H9 (cell line): ENCODE measurements around the gene GRK4. TPM values are rescaled to one million over a fixed set of nuclear protein-coding genes. Genes with fewer than 3 reads are reported as not detected.

Experiments
- DNase-seq: peaks from one replicate; pipeline ENCODE4 v3.0.0-alpha.2; 2017
- H2AFZ ChIP-seq: one replicate; pipeline ENCODE4 v1.6.1; 2013; ENCODE audit warnings: mild to moderate bottlenecking, low read length, control low read depth, moderate library complexity
- H2AK5ac ChIP-seq: 2 replicates; pipeline ENCODE4 v1.6.1; 2013; ENCODE audit warnings: low read length, control low read depth, mixed read lengths; ENCODE audit not compliant: insufficient read length
- H2BK120ac ChIP-seq: one replicate; pipeline ENCODE4 v1.6.1; 2013; ENCODE audit warnings: low read depth, mild to moderate bottlenecking, low read length, control low read depth, inconsistent platforms; ENCODE audit not compliant: poor library complexity, severe bottlenecking
- H2BK12ac ChIP-seq: 2 replicates; pipeline ENCODE4 v1.6.1; 2013; ENCODE audit warnings: low read length, control low read depth, mixed read lengths, low read depth; ENCODE audit not compliant: insufficient read length
- H2BK15ac ChIP-seq: 2 replicates; pipeline ENCODE4 v1.6.1; 2013; ENCODE audit warnings: low read depth, low read length, control low read depth
- H2BK20ac ChIP-seq: one replicate; pipeline ENCODE4 v1.6.1; 2013; ENCODE audit warnings: low read depth, mild to moderate bottlenecking, low read length, control low read depth, inconsistent platforms; ENCODE audit not compliant: poor library complexity, severe bottlenecking
- H2BK5ac ChIP-seq: 2 replicates; pipeline ENCODE4 v1.6.1; 2013; ENCODE audit warnings: low read length, control low read depth, mixed read lengths; ENCODE audit not compliant: insufficient read length
- H3K14ac ChIP-seq: 2 replicates; pipeline ENCODE4 v1.6.1; 2013; ENCODE audit warnings: low read length, control low read depth; ENCODE audit not compliant: insufficient read depth
- H3K18ac ChIP-seq: 2 replicates; pipeline ENCODE4 v1.6.1; 2013; ENCODE audit warnings: low read depth, mild to moderate bottlenecking, mixed read lengths, low read length, control low read depth; ENCODE audit not compliant: insufficient read length
- H3K23ac ChIP-seq: 2 replicates; pipeline ENCODE4 v1.6.1; 2013; ENCODE audit warnings: low read length, control low read depth, mixed read lengths, low read depth; ENCODE audit not compliant: insufficient read length
- H3K23me2 ChIP-seq: 2 replicates; pipeline ENCODE4 v1.6.1; 2013; ENCODE audit warnings: low read depth, mild to moderate bottlenecking, mixed read lengths, low read length, control low read depth; ENCODE audit not compliant: insufficient read length, poor library complexity, severe bottlenecking
- H3K27ac ChIP-seq: 2 replicates; pipeline ENCODE4 v1.5.1; 2013; ENCODE audit warnings: low read length, control low read depth, mixed read lengths, low read depth; ENCODE audit not compliant: insufficient read length
- H3K27me3 ChIP-seq: 2 replicates; pipeline ENCODE4 v1.6.1; 2013; ENCODE audit warnings: low read length, control low read depth, inconsistent platforms; ENCODE audit not compliant: insufficient read depth
- H3K4ac ChIP-seq: 2 replicates; pipeline ENCODE4 v1.6.1; 2013; ENCODE audit warnings: low read depth, mild to moderate bottlenecking, control low read depth, inconsistent platforms, low read length, moderate library complexity
- H3K4me1 ChIP-seq: 2 replicates; pipeline ENCODE4 v1.6.1; 2013; ENCODE audit warnings: low read length, control low read depth, inconsistent platforms; ENCODE audit not compliant: insufficient read depth
- H3K4me2 ChIP-seq: 2 replicates; pipeline ENCODE4 v1.6.1; 2013; ENCODE audit warnings: low read length, control low read depth, mixed read lengths; ENCODE audit not compliant: insufficient read length, insufficient read depth
- H3K56ac ChIP-seq: 2 replicates; pipeline ENCODE4 v1.6.1; 2013; ENCODE audit warnings: low read depth, mild to moderate bottlenecking, mixed read lengths, low read length, control low read depth; ENCODE audit not compliant: insufficient read length
- H3K79me1 ChIP-seq: 2 replicates; pipeline ENCODE4 v1.6.1; 2013; ENCODE audit warnings: low read depth, mild to moderate bottlenecking, moderate library complexity, low read length, control low read depth, inconsistent platforms; ENCODE audit not compliant: insufficient read depth, poor library complexity, severe bottlenecking
- H3K79me2 ChIP-seq: 2 replicates; pipeline ENCODE4 v1.6.1; 2013; ENCODE audit warnings: low read length, control low read depth, inconsistent platforms; ENCODE audit not compliant: insufficient read depth
- H3K9ac ChIP-seq: 2 replicates; pipeline ENCODE4 v1.6.1; 2013; ENCODE audit warnings: low read length, control low read depth, mixed read lengths; ENCODE audit not compliant: insufficient read length; ENCODE audit errors: extremely low read depth
- H3K9me3 ChIP-seq: one replicate; pipeline ENCODE4 v1.6.1; 2013; ENCODE audit warnings: low read depth, low read length, inconsistent platforms; ENCODE audit not compliant: control insufficient read depth
- H3T11ph ChIP-seq: one replicate; pipeline ENCODE4 v1.6.1; 2013; ENCODE audit warnings: mild to moderate bottlenecking, low read length, control low read depth, inconsistent platforms
- H4K20me1 ChIP-seq: one replicate; pipeline ENCODE4 v1.6.1; 2013; ENCODE audit not compliant: control insufficient read depth, insufficient read length, insufficient read depth
- H4K5ac ChIP-seq: 2 replicates; pipeline ENCODE4 v1.6.1; 2013; ENCODE audit warnings: low read depth, mild to moderate bottlenecking, mixed read lengths, low read length, control low read depth; ENCODE audit not compliant: insufficient read length
- H4K8ac ChIP-seq: replicated peaks from 2 replicates; pipeline ENCODE4 v1.6.1; 2013; ENCODE audit warnings: low read length, control low read depth, mixed read lengths, low read depth; ENCODE audit not compliant: insufficient read length
- H4K91ac ChIP-seq: 2 replicates; pipeline ENCODE4 v1.6.1; 2013; ENCODE audit warnings: low read depth, mild to moderate bottlenecking, moderate library complexity, mixed read lengths, low read length, control low read depth; ENCODE audit not compliant: insufficient read length
- H3K27ac Mint-ChIP-seq, 3 experiments: 2 replicates in 2 of 3; 3 replicates in 1 of 3; pipeline ENCODE4 v1.8.0; 2020 to 2021; ENCODE audit warnings: mixed read lengths in 3 of 3, mild to moderate bottlenecking in 1 of 3, moderate library complexity in 1 of 3
- H3K27me3 Mint-ChIP-seq: 2 replicates; pipeline ENCODE4 v1.8.0; 2021; ENCODE audit warnings: low read depth, mild to moderate bottlenecking, moderate library complexity, mixed read lengths
- H3K36me3 Mint-ChIP-seq, 3 experiments: 2 replicates in 2 of 3; 3 replicates in 1 of 3; pipeline ENCODE4 v1.8.0; 2020 to 2021; ENCODE audit warnings: low read depth in 3 of 3, mixed read lengths in 3 of 3; ENCODE audit not compliant: insufficient read depth in 1 of 3
- H3K4me1 Mint-ChIP-seq, 2 experiments: 2 replicates each; pipeline ENCODE4 v1.8.0; 2020; ENCODE audit warnings: mixed read lengths in 2 of 2
- H3K4me3 Mint-ChIP-seq, 2 experiments: 2 replicates in 1 of 2; 3 replicates in 1 of 2; pipeline ENCODE4 v1.8.0; 2020 to 2021; ENCODE audit warnings: mild to moderate bottlenecking in 2 of 2, mixed read lengths in 2 of 2, moderate library complexity in 1 of 2
- H3K9me3 Mint-ChIP-seq, 2 experiments: 2 replicates in 1 of 2; 3 replicates in 1 of 2; pipeline ENCODE4 v1.8.0; 2020; ENCODE audit warnings: mild to moderate bottlenecking in 2 of 2, mixed read lengths in 2 of 2, moderate library complexity in 1 of 2
- CTCF ChIP-seq: fragments of 200-600 bp; sonication (generic); conservative IDR thresholded peaks from 3 replicates; pipeline ENCODE4 v1.8.0; 2021; ENCODE audit warnings: antibody characterized with exemption, mild to moderate bottlenecking
- WGBS: extraction: QIAGEN DNeasy Blood & Tissue Kit; methylation state at CpG from one replicate; pipeline ENCODE4 v1.1.7; 2013; ENCODE audit warnings: missing lambda C conversion rate, low lambda C conversion rate, mixed read lengths; ENCODE audit not compliant: insufficient read length; ENCODE audit errors: extremely low coverage; 5-methylcytosine and 5-hydroxymethylcytosine counted together
- total RNA-seq: library from RNA; stranded (reverse); gene quantifications from 2 replicates; pipeline ENCODE4 v1.2.1, GENCODE V29; 2021

The GRK4 gene
- total RNA-seq, 1 experiment from 2014 or later = 4.8 TPM

GRCh38 chr4:3013323-3013722 is 50.0 kb downstream of the GRK4 start:
- H3K4me3 Mint-ChIP-seq = no peak overlapping the region

More at GRCh38 chr4:3013323-3013722, 50.0 kb downstream of the GRK4 start:
- Histone ChIP-seq H4K8ac (no peak overlapping the region), H3K23me2 (no peaks in the 10 kb centered on the region), H3T11ph (no peak overlapping the region), H3K23ac (no peak overlapping the region), H2AK5ac (no peak overlapping the region), H3K9me3 (no peaks in the 10 kb centered on the region), H2AFZ (no peak overlapping the region), H4K20me1 (no peaks in the 10 kb centered on the region), H3K4ac (no peak overlapping the region), H3K14ac (no peak overlapping the region), H2BK120ac (no peak overlapping the region), H2BK5ac (no peak overlapping the region), H3K27me3 (no peaks in the 10 kb centered on the region), H3K9ac (no peak overlapping the region), H4K5ac (no peak overlapping the region), H3K18ac (no peak overlapping the region), H4K91ac (no peak overlapping the region), H3K79me2 (no peaks in the 10 kb centered on the region), H3K56ac (no peak overlapping the region), H2BK20ac (no peak overlapping the region), H2BK12ac (no peak overlapping the region), H3K4me1 (no peaks in the 10 kb centered on the region), H2BK15ac (no peak overlapping the region), H3K4me2 (no peak overlapping the region), H3K79me1 (no peaks in the 10 kb centered on the region), H3K27ac (no peak overlapping the region)
- Mint-ChIP-seq H3K36me3 (no peaks in the 10 kb centered on the region), H3K27ac (no peak overlapping the region), H3K9me3 (no peaks in the 10 kb centered on the region), H3K4me1 (0 out of 4 replicates have a peak, but pooled peaks cover 0 to 2% of the 10 kb centered on the region in 2 experiments), H3K27me3 (no peaks in the 10 kb centered on the region)
- no peak for TF ChIP-seq CTCF
- no CpG with 5 or more reads among the region's 7 CpGs for WGBS
- no peak for DNase-seq
